ENCODE measurements around the gene MPL.

- TF ChIP-seq CTCF (IDR thresholded peaks at IDR 0.05; ENCODE audit: low read depth, low read length, missing input control) (no peak), RAD21 (IDR thresholded peaks at IDR 0.05) (no peak)
These were observed 2.9 kb downstream of the MPL start for GRCh38 chr1:43340559-43340958.
